ENCODE data around the gene SLC35B2. TPM values are rescaled to one million over a fixed set of nuclear protein-coding genes. Genes with fewer than 3 reads are reported as not detected.
A peak's percentile ranks its signal among the peaks of the same experiment; 100 is the strongest.

SLC35B2 gene
- total and polyA plus RNA-seq, 9 of the 15 experiments (the other 6 are each of a cell fraction or from before 2014, with no cell fraction given), result 14.5 to 59.1 (median 47.1) TPM

DNA sequence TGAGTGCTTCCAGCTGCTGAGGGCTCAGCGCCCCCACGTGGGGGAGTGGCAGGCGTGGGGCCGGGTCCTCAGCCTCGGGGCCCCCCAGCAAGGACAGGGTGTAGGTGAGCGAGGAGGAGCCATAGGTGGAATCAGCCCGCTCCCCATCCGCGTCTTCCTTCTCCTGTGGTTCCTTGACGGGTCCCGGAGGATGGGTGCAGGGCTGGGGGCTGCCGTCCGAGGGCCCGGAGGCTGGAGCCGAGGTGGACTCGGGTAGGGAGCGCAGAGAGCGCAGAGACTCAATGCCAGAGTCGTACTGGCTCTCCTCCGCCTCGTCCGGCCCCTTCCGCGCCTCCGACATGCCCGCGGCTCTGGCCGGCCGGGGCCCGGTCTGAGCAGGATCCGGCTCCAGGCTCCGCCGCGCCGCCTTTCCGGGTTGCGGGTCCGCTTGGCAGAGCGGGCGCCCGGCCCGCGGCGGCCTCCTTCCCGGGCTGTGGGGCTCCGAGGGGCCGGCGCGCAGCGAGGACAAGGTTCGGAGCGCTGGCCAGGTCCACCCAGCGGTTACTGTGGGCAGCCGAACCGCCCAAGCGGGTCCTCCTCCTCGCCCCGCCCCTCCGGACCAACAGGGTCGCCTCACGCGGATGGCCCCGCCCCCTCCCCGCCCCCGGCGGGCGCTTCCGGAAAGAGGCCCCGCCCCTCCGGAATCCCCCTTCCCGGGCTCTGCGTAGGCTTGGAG lies 7.8 kb upstream of the SLC35B2 start, which contains the start of gene NFKBIE (continued):
- TF ChIP-seq, protein P1, sequence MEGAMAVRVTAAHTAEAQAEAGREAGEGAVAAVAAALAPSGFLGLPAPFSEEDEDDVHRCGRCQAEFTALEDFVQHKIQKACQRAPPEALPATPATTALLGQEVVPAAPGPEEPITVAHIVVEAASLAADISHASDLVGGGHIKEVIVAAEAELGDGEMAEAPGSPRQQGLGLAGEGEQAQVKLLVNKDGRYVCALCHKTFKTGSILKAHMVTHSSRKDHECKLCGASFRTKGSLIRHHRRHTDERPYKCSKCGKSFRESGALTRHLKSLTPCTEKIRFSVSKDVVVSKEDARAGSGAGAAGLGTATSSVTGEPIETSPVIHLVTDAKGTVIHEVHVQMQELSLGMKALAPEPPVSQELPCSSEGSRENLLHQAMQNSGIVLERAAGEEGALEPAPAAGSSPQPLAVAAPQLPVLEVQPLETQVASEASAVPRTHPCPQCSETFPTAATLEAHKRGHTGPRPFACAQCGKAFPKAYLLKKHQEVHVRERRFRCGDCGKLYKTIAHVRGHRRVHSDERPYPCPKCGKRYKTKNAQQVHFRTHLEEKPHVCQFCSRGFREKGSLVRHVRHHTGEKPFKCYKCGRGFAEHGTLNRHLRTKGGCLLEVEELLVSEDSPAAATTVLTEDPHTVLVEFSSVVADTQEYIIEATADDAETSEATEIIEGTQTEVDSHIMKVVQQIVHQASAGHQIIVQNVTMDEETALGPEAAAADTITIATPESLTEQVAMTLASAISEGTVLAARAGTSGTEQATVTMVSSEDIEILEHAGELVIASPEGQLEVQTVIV (CRISPR knock-in tag; IDR thresholded peaks at IDR 0.05; ENCODE audit: borderline replicate concordance), result no peak
- TF ChIP-seq EP300 (IDR thresholded peaks at IDR 0.05; ENCODE audit: low read length) (no peak), NR1H2 (CRISPR knock-in tag; IDR thresholded peaks at IDR 0.05) (no peak), SNRNP70 (optimal IDR thresholded peaks at IDR 0.05; ENCODE audit: low read depth, low read length) (no peak), MCM7 (IDR thresholded peaks at IDR 0.05) (no peak), EGR1 (conservative IDR thresholded peaks at IDR 0.05) (peak; percentile 73; the same call in 1 of the 2 replicates), CCAR2 (IDR thresholded peaks at IDR 0.05; ENCODE audit: low read depth, low read length) (no peak), CBFA2T2 (conservative IDR thresholded peaks at IDR 0.05) (no peak), ZBTB1 (CRISPR knock-in tag; IDR thresholded peaks at IDR 0.05; ENCODE audit: borderline replicate concordance, low read depth) (no peak; the same call in none of the 2 replicates), CBX2 (IDR thresholded peaks at IDR 0.05; ENCODE audit: insufficient read depth, low read length, poor library complexity, severe bottlenecking) (no peak), ZNF696 (CRISPR knock-in tag; conservative IDR thresholded peaks at IDR 0.05) (no peak), RAD51 (IDR thresholded peaks at IDR 0.05; ENCODE audit: borderline replicate concordance, low read depth) (no peak), JUNB (CRISPR knock-in tag; conservative IDR thresholded peaks at IDR 0.05) (no peak)
- TF ChIP-seq, protein P2, sequence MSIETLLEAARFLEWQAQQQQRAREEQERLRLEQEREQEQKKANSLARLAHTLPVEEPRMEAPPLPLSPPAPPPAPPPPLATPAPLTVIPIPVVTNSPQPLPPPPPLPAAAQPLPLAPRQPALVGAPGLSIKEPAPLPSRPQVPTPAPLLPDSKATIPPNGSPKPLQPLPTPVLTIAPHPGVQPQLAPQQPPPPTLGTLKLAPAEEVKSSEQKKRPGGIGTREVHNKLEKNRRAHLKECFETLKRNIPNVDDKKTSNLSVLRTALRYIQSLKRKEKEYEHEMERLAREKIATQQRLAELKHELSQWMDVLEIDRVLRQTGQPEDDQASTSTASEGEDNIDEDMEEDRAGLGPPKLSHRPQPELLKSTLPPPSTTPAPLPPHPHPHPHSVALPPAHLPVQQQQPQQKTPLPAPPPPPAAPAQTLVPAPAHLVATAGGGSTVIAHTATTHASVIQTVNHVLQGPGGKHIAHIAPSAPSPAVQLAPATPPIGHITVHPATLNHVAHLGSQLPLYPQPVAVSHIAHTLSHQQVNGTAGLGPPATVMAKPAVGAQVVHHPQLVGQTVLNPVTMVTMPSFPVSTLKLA (conservative IDR thresholded peaks at IDR 0.05), result peak; percentile 74 to 89
- TF ChIP-seq, protein P3, sequence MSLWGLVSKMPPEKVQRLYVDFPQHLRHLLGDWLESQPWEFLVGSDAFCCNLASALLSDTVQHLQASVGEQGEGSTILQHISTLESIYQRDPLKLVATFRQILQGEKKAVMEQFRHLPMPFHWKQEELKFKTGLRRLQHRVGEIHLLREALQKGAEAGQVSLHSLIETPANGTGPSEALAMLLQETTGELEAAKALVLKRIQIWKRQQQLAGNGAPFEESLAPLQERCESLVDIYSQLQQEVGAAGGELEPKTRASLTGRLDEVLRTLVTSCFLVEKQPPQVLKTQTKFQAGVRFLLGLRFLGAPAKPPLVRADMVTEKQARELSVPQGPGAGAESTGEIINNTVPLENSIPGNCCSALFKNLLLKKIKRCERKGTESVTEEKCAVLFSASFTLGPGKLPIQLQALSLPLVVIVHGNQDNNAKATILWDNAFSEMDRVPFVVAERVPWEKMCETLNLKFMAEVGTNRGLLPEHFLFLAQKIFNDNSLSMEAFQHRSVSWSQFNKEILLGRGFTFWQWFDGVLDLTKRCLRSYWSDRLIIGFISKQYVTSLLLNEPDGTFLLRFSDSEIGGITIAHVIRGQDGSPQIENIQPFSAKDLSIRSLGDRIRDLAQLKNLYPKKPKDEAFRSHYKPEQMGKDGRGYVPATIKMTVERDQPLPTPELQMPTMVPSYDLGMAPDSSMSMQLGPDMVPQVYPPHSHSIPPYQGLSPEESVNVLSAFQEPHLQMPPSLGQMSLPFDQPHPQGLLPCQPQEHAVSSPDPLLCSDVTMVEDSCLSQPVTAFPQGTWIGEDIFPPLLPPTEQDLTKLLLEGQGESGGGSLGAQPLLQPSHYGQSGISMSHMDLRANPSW (CRISPR knock-in tag; IDR thresholded peaks at IDR 0.05), result no peak; the same call in 1 of the 2 replicates
- TF ChIP-seq, protein P4, sequence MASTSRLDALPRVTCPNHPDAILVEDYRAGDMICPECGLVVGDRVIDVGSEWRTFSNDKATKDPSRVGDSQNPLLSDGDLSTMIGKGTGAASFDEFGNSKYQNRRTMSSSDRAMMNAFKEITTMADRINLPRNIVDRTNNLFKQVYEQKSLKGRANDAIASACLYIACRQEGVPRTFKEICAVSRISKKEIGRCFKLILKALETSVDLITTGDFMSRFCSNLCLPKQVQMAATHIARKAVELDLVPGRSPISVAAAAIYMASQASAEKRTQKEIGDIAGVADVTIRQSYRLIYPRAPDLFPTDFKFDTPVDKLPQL (IDR thresholded peaks at IDR 0.05; ENCODE audit: extremely low read depth, insufficient read length), result no peak
- TF ChIP-seq, protein P5, sequence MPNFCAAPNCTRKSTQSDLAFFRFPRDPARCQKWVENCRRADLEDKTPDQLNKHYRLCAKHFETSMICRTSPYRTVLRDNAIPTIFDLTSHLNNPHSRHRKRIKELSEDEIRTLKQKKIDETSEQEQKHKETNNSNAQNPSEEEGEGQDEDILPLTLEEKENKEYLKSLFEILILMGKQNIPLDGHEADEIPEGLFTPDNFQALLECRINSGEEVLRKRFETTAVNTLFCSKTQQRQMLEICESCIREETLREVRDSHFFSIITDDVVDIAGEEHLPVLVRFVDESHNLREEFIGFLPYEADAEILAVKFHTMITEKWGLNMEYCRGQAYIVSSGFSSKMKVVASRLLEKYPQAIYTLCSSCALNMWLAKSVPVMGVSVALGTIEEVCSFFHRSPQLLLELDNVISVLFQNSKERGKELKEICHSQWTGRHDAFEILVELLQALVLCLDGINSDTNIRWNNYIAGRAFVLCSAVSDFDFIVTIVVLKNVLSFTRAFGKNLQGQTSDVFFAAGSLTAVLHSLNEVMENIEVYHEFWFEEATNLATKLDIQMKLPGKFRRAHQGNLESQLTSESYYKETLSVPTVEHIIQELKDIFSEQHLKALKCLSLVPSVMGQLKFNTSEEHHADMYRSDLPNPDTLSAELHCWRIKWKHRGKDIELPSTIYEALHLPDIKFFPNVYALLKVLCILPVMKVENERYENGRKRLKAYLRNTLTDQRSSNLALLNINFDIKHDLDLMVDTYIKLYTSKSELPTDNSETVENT (CRISPR knock-in tag; IDR thresholded peaks at IDR 0.05), result peak; percentile 71; the same call in 1 of the 2 replicates

Measured in K562 (cell line).